SK-N-SH (cell line): ENCODE data around the gene MC1R. TPM values are rescaled to one million over a fixed set of nuclear protein-coding genes. Genes with fewer than 3 reads are reported as not detected.

Experiments used
- CTCF ChIA-PET: fragments of 300-600, 350-600 bp; formaldehyde crosslinking; extraction: SDS; loops from one replicate; lab custom pipeline; 2021; lab: Yijun Ruan, JAX
- POLR2A ChIA-PET: fragments of 350-600 bp; sonication (Branson Sonifier 250); formaldehyde crosslinking; extraction: SDS; loops from one replicate; lab custom pipeline; 2020; ENCODE audit warnings: antibody characterized with exemption, inconsistent platforms; lab: Yijun Ruan, JAX
- DNase-seq: peaks from one replicate; pipeline ENCODE4 v3.0.0; 2012
- H2AFZ ChIP-seq: fragments of 200-600 bp; sonication (generic); 2 replicates; pipeline ENCODE4 v1.8.1; 2016; ENCODE audit warnings: antibody characterized with exemption, mild to moderate bottlenecking, low read depth
- H3F3A ChIP-seq: fragments of 200-600 bp; sonication (generic); replicated peaks from 2 replicates; pipeline ENCODE3; 2016; ENCODE audit warnings: antibody characterized with exemption, mild to moderate bottlenecking; ENCODE audit not compliant: insufficient read depth
- H3K27ac ChIP-seq, 2 experiments: fragments of 200-500 bp in 1 of 2; fragments of 200-600 bp in 1 of 2; sonication (Bioruptor generic) in 1 of 2; sonication (generic), shearing (Covaris generic) in 1 of 2; 2 replicates each; pipeline versions ENCODE4 v1.5.1 to v1.6.1; 2014 to 2016; ENCODE audit warnings: low read depth in 2 of 2, inconsistent platforms in 1 of 2, low read length in 1 of 2, mild to moderate bottlenecking in 1 of 2, mixed read lengths in 1 of 2
- H3K27me3 ChIP-seq: fragments of 200-600 bp; sonication (generic), shearing (Covaris generic); 2 replicates; pipeline ENCODE4 v1.6.1; 2016; ENCODE audit warnings: mixed run types; ENCODE audit not compliant: insufficient read depth
- H3K36me3 ChIP-seq, 2 experiments: fragments of 200-500 bp in 1 of 2; fragments of 200-600 bp in 1 of 2; sonication (Bioruptor generic) in 1 of 2; sonication (generic) in 1 of 2; replicated peaks in 1 of 2; 2 replicates each; pipeline versions ENCODE3 to v1.5.1; 2014 to 2016; ENCODE audit warnings: low read length in 1 of 2, mild to moderate bottlenecking in 1 of 2; ENCODE audit not compliant: insufficient read depth in 2 of 2, control insufficient read depth in 1 of 2
- H3K4me1 ChIP-seq, 2 experiments: fragments of 200-500 bp in 1 of 2; fragments of 200-600 bp in 1 of 2; sonication (Bioruptor generic) in 1 of 2; sonication (generic), shearing (Covaris generic) in 1 of 2; 2 replicates each; pipeline versions ENCODE4 v1.5.1 to v1.6.1; 2014 to 2016; ENCODE audit warnings: low read depth in 1 of 2, low read length in 1 of 2, mixed run types in 1 of 2; ENCODE audit not compliant: insufficient read depth in 2 of 2, control insufficient read depth in 1 of 2
- H3K4me2 ChIP-seq: fragments of 200-600 bp; sonication (generic), shearing (Covaris generic); 2 replicates; pipeline ENCODE4 v1.6.1; 2017; ENCODE audit warnings: mixed run types
- H3K4me3 ChIP-seq, 2 experiments: fragments of 200-500 bp in 1 of 2; fragments of 200-600 bp in 1 of 2; sonication (Bioruptor generic) in 1 of 2; sonication (generic), shearing (Covaris generic) in 1 of 2; 2 replicates each; pipeline versions ENCODE4 v1.5.1 to v1.8.1; 2014 to 2016; ENCODE audit warnings: low read depth in 2 of 2, inconsistent platforms in 1 of 2, low read length in 1 of 2, mild to moderate bottlenecking in 1 of 2, mixed read lengths in 1 of 2, moderate library complexity in 1 of 2
- H3K79me2 ChIP-seq: fragments of 200-600 bp; sonication (generic); 2 replicates; pipeline ENCODE4 v1.8.1; 2017; ENCODE audit warnings: mild to moderate bottlenecking; ENCODE audit not compliant: insufficient read depth
- H3K9ac ChIP-seq: fragments of 200-600 bp; sonication (generic); 2 replicates; pipeline ENCODE4 v1.6.1; 2017; ENCODE audit warnings: mixed run types
- H3K9me2 ChIP-seq: fragments of 200-600 bp; sonication (generic); 2 replicates; pipeline ENCODE4 v1.6.1; 2017; ENCODE audit warnings: mixed run types
- H3K9me3 ChIP-seq: fragments of 200-600 bp; sonication (generic); 2 replicates; pipeline ENCODE4 v1.6.1; 2017; ENCODE audit warnings: mixed run types, mild to moderate bottlenecking, moderate library complexity
- H4K20me1 ChIP-seq: fragments of 200-600 bp; sonication (generic); 2 replicates; pipeline ENCODE4 v1.6.1; 2017; ENCODE audit warnings: mild to moderate bottlenecking, mixed run types; ENCODE audit not compliant: insufficient read depth
- EP300 ChIP-seq, 2 experiments: IDR thresholded peaks; 2 replicates each; pipeline versions ENCODE4 v1.4.0 to v1.6.1; 2012; ENCODE audit warnings: borderline replicate concordance in 1 of 2, low read depth in 1 of 2, low read length in 1 of 2
- EZH2phosphoT487 ChIP-seq: fragments of 200-600 bp; sonication (generic); IDR thresholded peaks from 2 replicates; pipeline ENCODE4 v1.6.1; 2017; ENCODE audit warnings: low read depth, mixed run types, mild to moderate bottlenecking, antibody characterized with exemption, moderate library complexity, borderline replicate concordance
- FOSL2 ChIP-seq: IDR thresholded peaks from 2 replicates; pipeline ENCODE4 v1.4.0; 2012; ENCODE audit warnings: low read depth, mild to moderate bottlenecking, moderate library complexity, borderline replicate concordance
- FOXM1 ChIP-seq: IDR thresholded peaks from 2 replicates; pipeline ENCODE4 v1.4.0; 2012; ENCODE audit warnings: low read depth, mild to moderate bottlenecking
- GATA2 ChIP-seq: sonication (generic); formaldehyde crosslinking; IDR thresholded peaks from 2 replicates; pipeline ENCODE4 v1.5.0; 2020; ENCODE audit warnings: mild to moderate bottlenecking, missing genetic modification reagents
- JUND ChIP-seq: IDR thresholded peaks from 2 replicates; pipeline ENCODE4 v1.4.0; 2012
- MEF2A ChIP-seq: IDR thresholded peaks from 2 replicates; pipeline ENCODE4 v1.4.0; 2012; ENCODE audit warnings: low read depth, borderline replicate concordance
- NFIC ChIP-seq: IDR thresholded peaks from 2 replicates; pipeline ENCODE4 v1.4.0; 2012; ENCODE audit warnings: borderline replicate concordance
- NRF1 ChIP-seq: IDR thresholded peaks from 2 replicates; pipeline ENCODE4 v1.6.1; 2012; ENCODE audit warnings: low read depth, mild to moderate bottlenecking, low read length
- RCOR1 ChIP-seq: fragments of 150-350 bp; IDR thresholded peaks from 2 replicates; pipeline ENCODE4 v1.6.1; 2017; ENCODE audit warnings: antibody characterized with exemption, low read length
- RFX5 ChIP-seq: IDR thresholded peaks from 2 replicates; pipeline ENCODE4 v1.6.1; 2012; ENCODE audit warnings: mild to moderate bottlenecking, improper control_type of control experiment, low read length
- SIN3A ChIP-seq: IDR thresholded peaks from 2 replicates; pipeline ENCODE4 v1.6.1; 2012; ENCODE audit warnings: low read depth, mild to moderate bottlenecking, low read length, moderate library complexity, borderline replicate concordance
- SMC3 ChIP-seq: IDR thresholded peaks from 2 replicates; pipeline ENCODE4 v1.6.1; 2012; ENCODE audit warnings: low read depth, low read length, improper control_type of control experiment
- YY1 ChIP-seq: IDR thresholded peaks from 2 replicates; pipeline ENCODE4 v1.4.0; 2012; ENCODE audit warnings: low read depth, mild to moderate bottlenecking
- WGBS: methylation state at CpG from one replicate; pipeline ENCODE4 v1.1.6; 2017; ENCODE audit warnings: low lambda C conversion rate; 5-methylcytosine and 5-hydroxymethylcytosine counted together
- polyA plus RNA-seq, 3 experiments: library from polyadenylated mRNA; depleted of rRNA; stranded (reverse); fragments of >200 nt; gene quantifications; 2 replicates each; pipeline ENCODE4 v1.2.3, GENCODE V29; 2012
- TF ChIP-seq, protein P1 (sequence below): IDR thresholded peaks from 2 replicates; pipeline ENCODE4 v1.4.0; 2012; ENCODE audit warnings: low read depth, borderline replicate concordance
- TF ChIP-seq, protein P2 (sequence below): fragments of 150-350 bp; IDR thresholded peaks from 2 replicates; pipeline ENCODE4 v1.6.1; 2017; ENCODE audit warnings: antibody characterized with exemption, low read length, low read depth, borderline replicate concordance
- TF ChIP-seq, protein P3 (sequence below): IDR thresholded peaks from 2 replicates; pipeline ENCODE4 v1.4.0; 2012; ENCODE audit warnings: low read depth, borderline replicate concordance
- TF ChIP-seq, protein P4 (sequence below): IDR thresholded peaks from 2 replicates; pipeline ENCODE4 v1.6.1; 2012; ENCODE audit warnings: mild to moderate bottlenecking, low read depth, low read length, moderate library complexity

MC1R gene
- polyA plus RNA-seq, 1 of the 3 experiments (the other 2 are of a cell fraction), result 11.1 TPM

DNA sequence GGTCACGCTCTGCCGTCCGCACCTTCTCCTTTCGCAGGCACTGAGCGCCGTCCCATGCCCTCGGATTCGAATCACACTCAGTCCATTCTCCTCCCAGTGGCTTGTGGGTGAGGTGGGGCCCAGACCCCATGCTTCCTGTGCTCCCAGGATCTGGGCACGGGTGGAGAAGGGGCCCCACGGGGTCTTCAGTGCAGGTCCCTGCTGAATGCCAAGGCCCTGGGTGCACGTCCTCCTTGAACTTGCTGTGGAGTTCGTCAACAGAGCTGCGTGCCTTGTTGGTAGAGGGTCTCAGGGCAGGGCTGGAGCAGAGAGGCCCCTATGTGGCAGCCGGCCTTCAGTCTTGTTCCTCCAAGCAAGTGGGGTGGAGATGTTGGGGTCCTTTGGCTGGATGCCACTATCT, 7.3 kb upstream of the MC1R start:
- Histone ChIP-seq H2AFZ (no peak overlapping the region), H3K4me2 (no peak overlapping the region), H3K27ac (no peak overlapping the region), H3K36me3 (peaks cover 16 to 32% of the 10 kb centered on the region in 2 experiments), H3K4me1 (peaks cover 0 to 3% of the 10 kb centered on the region in 2 experiments; a peak in 1 of 4 replicates), H3K9me3 (no peaks in the 10 kb centered on the region), H3K27me3 (no peaks in the 10 kb centered on the region), H3K4me3 (no peak overlapping the region), H3F3A (peaks cover 11% of the 10 kb centered on the region), H3K9me2 (no peaks in the 10 kb centered on the region), H3K79me2 (no peaks in the 10 kb centered on the region), H3K9ac (no peak overlapping the region), H4K20me1 (no peaks in the 10 kb centered on the region)
- DNase-seq, result no peak
- no peak for TF ChIP-seq EZH2phosphoT487
- no peak for TF ChIP-seq JUND
- no peak for TF ChIP-seq SIN3A
- no peak for TF ChIP-seq FOSL2
- TF ChIP-seq, protein P1, sequence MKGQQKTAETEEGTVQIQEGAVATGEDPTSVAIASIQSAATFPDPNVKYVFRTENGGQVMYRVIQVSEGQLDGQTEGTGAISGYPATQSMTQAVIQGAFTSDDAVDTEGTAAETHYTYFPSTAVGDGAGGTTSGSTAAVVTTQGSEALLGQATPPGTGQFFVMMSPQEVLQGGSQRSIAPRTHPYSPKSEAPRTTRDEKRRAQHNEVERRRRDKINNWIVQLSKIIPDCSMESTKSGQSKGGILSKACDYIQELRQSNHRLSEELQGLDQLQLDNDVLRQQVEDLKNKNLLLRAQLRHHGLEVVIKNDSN, result no peak
- TF ChIP-seq, protein P2, sequence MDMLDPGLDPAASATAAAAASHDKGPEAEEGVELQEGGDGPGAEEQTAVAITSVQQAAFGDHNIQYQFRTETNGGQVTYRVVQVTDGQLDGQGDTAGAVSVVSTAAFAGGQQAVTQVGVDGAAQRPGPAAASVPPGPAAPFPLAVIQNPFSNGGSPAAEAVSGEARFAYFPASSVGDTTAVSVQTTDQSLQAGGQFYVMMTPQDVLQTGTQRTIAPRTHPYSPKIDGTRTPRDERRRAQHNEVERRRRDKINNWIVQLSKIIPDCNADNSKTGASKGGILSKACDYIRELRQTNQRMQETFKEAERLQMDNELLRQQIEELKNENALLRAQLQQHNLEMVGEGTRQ, result no peak
- no peak for TF ChIP-seq EP300 (IDR thresholded peaks at IDR 0.05; ENCODE audit: borderline replicate concordance in 1 of 2, low read depth in 1 of 2, low read length in 1 of 2)
- no peak for TF ChIP-seq SMC3
- no peak for TF ChIP-seq MEF2A
- TF ChIP-seq, protein P3, sequence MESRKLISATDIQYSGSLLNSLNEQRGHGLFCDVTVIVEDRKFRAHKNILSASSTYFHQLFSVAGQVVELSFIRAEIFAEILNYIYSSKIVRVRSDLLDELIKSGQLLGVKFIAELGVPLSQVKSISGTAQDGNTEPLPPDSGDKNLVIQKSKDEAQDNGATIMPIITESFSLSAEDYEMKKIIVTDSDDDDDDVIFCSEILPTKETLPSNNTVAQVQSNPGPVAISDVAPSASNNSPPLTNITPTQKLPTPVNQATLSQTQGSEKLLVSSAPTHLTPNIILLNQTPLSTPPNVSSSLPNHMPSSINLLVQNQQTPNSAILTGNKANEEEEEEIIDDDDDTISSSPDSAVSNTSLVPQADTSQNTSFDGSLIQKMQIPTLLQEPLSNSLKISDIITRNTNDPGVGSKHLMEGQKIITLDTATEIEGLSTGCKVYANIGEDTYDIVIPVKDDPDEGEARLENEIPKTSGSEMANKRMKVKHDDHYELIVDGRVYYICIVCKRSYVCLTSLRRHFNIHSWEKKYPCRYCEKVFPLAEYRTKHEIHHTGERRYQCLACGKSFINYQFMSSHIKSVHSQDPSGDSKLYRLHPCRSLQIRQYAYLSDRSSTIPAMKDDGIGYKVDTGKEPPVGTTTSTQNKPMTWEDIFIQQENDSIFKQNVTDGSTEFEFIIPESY, result no peak
- TF ChIP-seq YY1, result no peak
- TF ChIP-seq NRF1, result no peak
- ChIA-PET CTCF (interaction anchor here (1.0 to 7.0 kb wide), 6 partner anchors 7 to 187 kb away, joined by 3 to 53 read pairs (median 8); partner anchors contain the start of genes MC1R, TCF25 and TUBB3), POLR2A (interaction anchor here (0.7 kb wide), 1 partner anchor 13 kb away, joined by 3 read pairs; no protein-coding TSS in a partner anchor)
- 95% methylated on average over 11 of the region's 14 CpGs for WGBS

DNA sequence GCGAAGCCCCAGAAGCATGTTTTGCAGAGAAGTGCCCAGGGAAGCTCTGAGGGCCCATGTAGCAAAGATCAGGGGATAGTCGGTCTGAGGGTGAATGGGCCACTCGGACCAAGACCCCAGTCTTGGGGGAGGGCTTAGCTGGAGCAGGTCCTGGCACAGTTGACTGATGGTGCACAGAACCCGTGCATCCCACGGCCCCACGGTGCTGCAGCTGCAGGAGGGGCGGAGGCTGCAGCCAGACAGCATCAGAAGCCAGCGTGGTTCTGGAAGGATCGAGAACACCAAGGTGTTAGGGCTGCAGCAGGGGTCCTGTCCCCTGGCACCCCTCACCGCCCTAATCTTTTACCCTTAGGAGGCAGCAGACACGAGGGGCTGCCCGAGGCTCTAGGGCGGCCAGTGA, 6.5 kb upstream of the MC1R start:
- ChIA-PET POLR2A (interaction anchor here (0.7 to 1.4 kb wide), 2 partner anchors 10 to 12 kb away, joined by 3 to 6 read pairs; no protein-coding TSS in a partner anchor), CTCF (interaction anchor here (7.0 kb wide), 1 partner anchor 11 kb away, joined by 53 read pairs; the partner anchor contains the start of gene TUBB3)
- H3K4me1 ChIP-seq, result peaks cover 0 to 3% of the 10 kb centered on the region in 2 experiments; a peak in 1 of 4 replicates
- no peaks in the 10 kb centered on the region for H3K9me3 ChIP-seq
- H3F3A ChIP-seq, result peaks cover 11% of the 10 kb centered on the region
- no peak overlapping the region for H3K9ac ChIP-seq
- H2AFZ ChIP-seq, result no peak overlapping the region
- H3K79me2 ChIP-seq, result no peaks in the 10 kb centered on the region
- no peaks in the 10 kb centered on the region for H3K27me3 ChIP-seq
- no peaks in the 10 kb centered on the region for H4K20me1 ChIP-seq
- H3K36me3 ChIP-seq, result peaks cover 16 to 25% of the 10 kb centered on the region in 2 experiments
- no peaks in the 10 kb centered on the region for H3K9me2 ChIP-seq
- H3K4me3 ChIP-seq, result no peak overlapping the region
- H3K4me2 ChIP-seq, result no peak overlapping the region
- WGBS, result 97% methylated on average over 3 of the region's 13 CpGs
- no peak for DNase-seq
- H3K27ac ChIP-seq, result no peak overlapping the region
- TF ChIP-seq, protein P3, result no peak
- TF ChIP-seq RCOR1 (no peak), GATA2 (CRISPR knock-in tag) (no peak), RFX5 (no peak), EZH2phosphoT487 (no peak), FOXM1 (no peak), NFIC (no peak)
- TF ChIP-seq, protein P4, sequence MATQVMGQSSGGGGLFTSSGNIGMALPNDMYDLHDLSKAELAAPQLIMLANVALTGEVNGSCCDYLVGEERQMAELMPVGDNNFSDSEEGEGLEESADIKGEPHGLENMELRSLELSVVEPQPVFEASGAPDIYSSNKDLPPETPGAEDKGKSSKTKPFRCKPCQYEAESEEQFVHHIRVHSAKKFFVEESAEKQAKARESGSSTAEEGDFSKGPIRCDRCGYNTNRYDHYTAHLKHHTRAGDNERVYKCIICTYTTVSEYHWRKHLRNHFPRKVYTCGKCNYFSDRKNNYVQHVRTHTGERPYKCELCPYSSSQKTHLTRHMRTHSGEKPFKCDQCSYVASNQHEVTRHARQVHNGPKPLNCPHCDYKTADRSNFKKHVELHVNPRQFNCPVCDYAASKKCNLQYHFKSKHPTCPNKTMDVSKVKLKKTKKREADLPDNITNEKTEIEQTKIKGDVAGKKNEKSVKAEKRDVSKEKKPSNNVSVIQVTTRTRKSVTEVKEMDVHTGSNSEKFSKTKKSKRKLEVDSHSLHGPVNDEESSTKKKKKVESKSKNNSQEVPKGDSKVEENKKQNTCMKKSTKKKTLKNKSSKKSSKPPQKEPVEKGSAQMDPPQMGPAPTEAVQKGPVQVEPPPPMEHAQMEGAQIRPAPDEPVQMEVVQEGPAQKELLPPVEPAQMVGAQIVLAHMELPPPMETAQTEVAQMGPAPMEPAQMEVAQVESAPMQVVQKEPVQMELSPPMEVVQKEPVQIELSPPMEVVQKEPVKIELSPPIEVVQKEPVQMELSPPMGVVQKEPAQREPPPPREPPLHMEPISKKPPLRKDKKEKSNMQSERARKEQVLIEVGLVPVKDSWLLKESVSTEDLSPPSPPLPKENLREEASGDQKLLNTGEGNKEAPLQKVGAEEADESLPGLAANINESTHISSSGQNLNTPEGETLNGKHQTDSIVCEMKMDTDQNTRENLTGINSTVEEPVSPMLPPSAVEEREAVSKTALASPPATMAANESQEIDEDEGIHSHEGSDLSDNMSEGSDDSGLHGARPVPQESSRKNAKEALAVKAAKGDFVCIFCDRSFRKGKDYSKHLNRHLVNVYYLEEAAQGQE, result no peak
